IMR-90 (cell line): ENCODE measurements around the gene NEFH. TPM values are rescaled to one million over a fixed set of nuclear protein-coding genes. Genes with fewer than 3 reads are reported as not detected.

Experiments
- ATAC-seq: fragments of 200-7000 bp; cut with Tn5 transposase; 2 replicates; pipeline ENCODE4 v1.9.1; 2020; ENCODE audit warnings: low read depth, mild to moderate bottlenecking, moderate library complexity
- BruUV-seq: library from RNA; stranded (reverse); fragments of 400-500 nt; replicated peaks from 2 replicates; lab custom pipeline; 2021; lab: Mats Ljungman, UMichigan
- CTCF ChIA-PET: fragments of 300-600 bp; formaldehyde crosslinking; extraction: SDS; loops from one replicate; lab custom pipeline; 2021; ENCODE audit warnings: antibody characterized with exemption; lab: Yijun Ruan, JAX
- POLR2A ChIA-PET: fragments of 300-600 bp; sonication (Branson Sonifier 250); formaldehyde crosslinking; loops from one replicate; lab custom pipeline; 2022; ENCODE audit warnings: antibody characterized with exemption; ENCODE audit not compliant: unreplicated experiment; lab: Charles Lee
- DNase-seq: peaks from one replicate; pipeline ENCODE4 v3.0.0; 2013
- H2AFZ ChIP-seq: replicated peaks from 2 replicates; pipeline ENCODE3; 2013; ENCODE audit warnings: low read length, mild to moderate bottlenecking; ENCODE audit not compliant: poor library complexity
- H2AK5ac ChIP-seq: 2 replicates; pipeline ENCODE4 v1.6.1; 2013; ENCODE audit warnings: low read depth, low read length, inconsistent platforms
- H2AK9ac ChIP-seq: replicated peaks from 2 replicates; pipeline ENCODE3; 2013; ENCODE audit warnings: mild to moderate bottlenecking, low read depth, low read length, moderate library complexity; ENCODE audit not compliant: poor library complexity
- H2BK120ac ChIP-seq: 2 replicates; pipeline ENCODE4 v1.6.1; 2013; ENCODE audit warnings: low read depth, low read length, inconsistent platforms
- H2BK15ac ChIP-seq: 3 replicates; pipeline ENCODE4 v1.6.1; 2013; ENCODE audit warnings: low read depth, low read length, inconsistent platforms
- H2BK20ac ChIP-seq: 2 replicates; pipeline ENCODE4 v1.6.1; 2013; ENCODE audit warnings: low read depth, mild to moderate bottlenecking, inconsistent platforms, low read length, moderate library complexity
- H2BK5ac ChIP-seq: 2 replicates; pipeline ENCODE4 v1.6.1; 2013; ENCODE audit warnings: mild to moderate bottlenecking, low read depth, low read length, inconsistent platforms; ENCODE audit not compliant: poor library complexity, severe bottlenecking
- H3K14ac ChIP-seq: replicated peaks from 2 replicates; pipeline ENCODE4 v1.6.1; 2013; ENCODE audit warnings: low read depth, low read length, inconsistent platforms
- H3K18ac ChIP-seq: 2 replicates; pipeline ENCODE4 v1.6.1; 2013; ENCODE audit warnings: low read depth, low read length, control low read depth
- H3K23ac ChIP-seq: 2 replicates; pipeline ENCODE4 v1.6.1; 2013; ENCODE audit warnings: low read depth, low read length, inconsistent platforms
- H3K27ac ChIP-seq: 2 replicates; pipeline ENCODE4 v1.5.1; 2013; ENCODE audit warnings: mild to moderate bottlenecking, control low read depth, low read length; ENCODE audit not compliant: insufficient read depth
- H3K27me3 ChIP-seq: 2 replicates; pipeline ENCODE4 v1.6.1; 2013; ENCODE audit warnings: low read length; ENCODE audit not compliant: control insufficient read depth, insufficient read depth
- H3K36me3 ChIP-seq: 2 replicates; pipeline ENCODE4 v1.6.1; 2013; ENCODE audit warnings: low read length, mixed read lengths; ENCODE audit not compliant: control insufficient read depth, insufficient read depth
- H3K4ac ChIP-seq: 2 replicates; pipeline ENCODE4 v1.6.1; 2013; ENCODE audit warnings: low read depth, low read length, inconsistent platforms
- H3K4me1 ChIP-seq: 2 replicates; pipeline ENCODE4 v1.6.1; 2013; ENCODE audit warnings: low read length, mixed read lengths; ENCODE audit not compliant: control insufficient read depth, insufficient read depth
- H3K4me2 ChIP-seq: 2 replicates; pipeline ENCODE4 v1.6.1; 2013; ENCODE audit warnings: low read depth, mild to moderate bottlenecking, control low read depth, low read length, moderate library complexity
- H3K4me3 ChIP-seq: 2 replicates; pipeline ENCODE4 v1.5.1; 2013; ENCODE audit warnings: low read depth, mild to moderate bottlenecking, control low read depth, low read length, moderate library complexity; ENCODE audit not compliant: insufficient read depth
- H3K56ac ChIP-seq: 2 replicates; pipeline ENCODE4 v1.6.1; 2013; ENCODE audit warnings: low read length, inconsistent platforms; ENCODE audit not compliant: insufficient read depth; ENCODE audit errors: extremely low read depth
- H3K79me1 ChIP-seq, 2 experiments: 2 replicates each; pipeline ENCODE4 v1.6.1; 2013; ENCODE audit warnings: low read length in 2 of 2, inconsistent platforms in 1 of 2, low read depth in 1 of 2
- H3K9ac ChIP-seq: 2 replicates; pipeline ENCODE4 v1.6.1; 2013; ENCODE audit warnings: low read depth, low read length, control low read depth
- H3K9me1 ChIP-seq: 2 replicates; pipeline ENCODE4 v1.6.1; 2013; ENCODE audit warnings: low read length, inconsistent platforms; ENCODE audit not compliant: insufficient read depth
- H3K9me3 ChIP-seq: 2 replicates; pipeline ENCODE4 v1.6.1; 2013; ENCODE audit warnings: low read length; ENCODE audit not compliant: control insufficient read depth, insufficient read depth
- H4K20me1 ChIP-seq: 2 replicates; pipeline ENCODE4 v1.6.1; 2013; ENCODE audit warnings: low read length, inconsistent platforms; ENCODE audit not compliant: insufficient read depth
- H4K5ac ChIP-seq: 2 replicates; pipeline ENCODE4 v1.6.1; 2013; ENCODE audit warnings: mild to moderate bottlenecking, low read depth, low read length, control low read depth
- H4K8ac ChIP-seq, 2 experiments: 2 replicates each; pipeline ENCODE4 v1.6.1; 2013; ENCODE audit warnings: low read depth in 2 of 2, low read length in 2 of 2, control low read depth in 1 of 2, inconsistent platforms in 1 of 2
- H4K91ac ChIP-seq: 2 replicates; pipeline ENCODE4 v1.6.1; 2013; ENCODE audit warnings: low read depth, low read length, inconsistent platforms; ENCODE audit not compliant: insufficient read depth
- BHLHE40 ChIP-seq: fragments of 150-350 bp; IDR thresholded peaks from 2 replicates; pipeline ENCODE4 v1.6.1; 2016; ENCODE audit warnings: mild to moderate bottlenecking, low read depth, low read length
- CTCF ChIP-seq: conservative IDR thresholded peaks from 2 replicates; pipeline ENCODE4 v1.5.1; 2012; ENCODE audit warnings: mild to moderate bottlenecking, low read depth, low read length, improper control_type of control experiment
- NFE2L2 ChIP-seq: fragments of 150-350 bp; IDR thresholded peaks from 2 replicates; pipeline ENCODE4 v1.6.1; 2016; ENCODE audit warnings: low read depth, mild to moderate bottlenecking, low read length
- RFX5 ChIP-seq: IDR thresholded peaks from 2 replicates; pipeline ENCODE4 v1.8.0; 2012; ENCODE audit warnings: low read depth, mild to moderate bottlenecking, low read length, moderate library complexity
- WGBS, 2 experiments: methylation state at CpG; one replicate each; pipeline versions ENCODE4 v1.1.5 to v1.1.7; 2013; ENCODE audit warnings: missing lambda C conversion rate in 2 of 2; ENCODE audit not compliant: insufficient read length in 1 of 2; ENCODE audit errors: extremely low coverage in 2 of 2; 5-methylcytosine and 5-hydroxymethylcytosine counted together
- dilution Hi-C: fragments of 300-500 bp; cut with HindIII; formaldehyde crosslinking; loops from one replicate; pipeline ENCODE4 v1.14.3; 2018; ENCODE audit warnings: low sequenced_read_pairs; ENCODE audit not compliant: unreplicated experiment
- in situ Hi-C: fragments of 300-500 bp; cut with MboI; formaldehyde crosslinking; loops from 3 replicates; pipeline ENCODE4 v1.14.3; 2019; ENCODE audit warnings: low sequenced_read_pairs, inconsistent platforms, mixed read lengths
- intact Hi-C: fragments of 100-400 bp; cut with micrococcal nuclease; formaldehyde crosslinking; loops from 2 replicates; pipeline ENCODE4 v1.10.0; 2022
- polyA plus RNA-seq, 3 experiments: library from polyadenylated mRNA; depleted of rRNA; stranded (reverse); fragments of >200 nt; gene quantifications; 2 replicates each; pipeline ENCODE4 v1.2.3, GENCODE V29; 2012; ENCODE audit warnings: low replicate concordance in 1 of 3
- total RNA-seq: library from RNA; depleted of rRNA; stranded (reverse); fragments of >200 nt; gene quantifications from 2 replicates; pipeline ENCODE4 v1.2.3, GENCODE V29; 2012; rRNA removed

Gene NEFH
- total and polyA plus RNA-seq, 2 of the 4 experiments (the other 2 are of a cell fraction): 1.3 to 2.9 TPM

- no peaks in the 10 kb centered on the region for H3K9me3 ChIP-seq
- no peak overlapping the region for H4K91ac ChIP-seq
- H2BK20ac ChIP-seq: no peak overlapping the region
- H3K23ac ChIP-seq: no peak overlapping the region
- H3K14ac ChIP-seq: no peak overlapping the region
- dilution Hi-C loops (no loop called here), in situ Hi-C loops (no loop called here), intact Hi-C loops (no loop called here)
- H2BK15ac ChIP-seq: no peak overlapping the region
- no peaks in the 10 kb centered on the region for H3K9me1 ChIP-seq
- H3K9ac ChIP-seq: no peak overlapping the region
- H3K27ac ChIP-seq: no peak overlapping the region
- no peak overlapping the region for H2AK9ac ChIP-seq
- H3K56ac ChIP-seq: no peak overlapping the region
- H3K27me3 ChIP-seq: no peaks in the 10 kb centered on the region
- H2BK5ac ChIP-seq: no peak overlapping the region
- no peaks in the 10 kb centered on the region for H3K4me1 ChIP-seq
- H3K4ac ChIP-seq: no peak overlapping the region
- H3K4me2 ChIP-seq: no peak overlapping the region
- ChIA-PET CTCF (no interaction called here), POLR2A (no interaction called here)
- H3K79me1 ChIP-seq: no peaks in the 10 kb centered on the region
- H2AFZ ChIP-seq: no peak overlapping the region
- H3K4me3 ChIP-seq: no peak overlapping the region
- no peak overlapping the region for H2AK5ac ChIP-seq
- 100% methylated on average over 1 of the region's 3 CpGs; no CpG with 5 or more reads in 1 of the 2 experiments for WGBS, 2 experiments
- peaks cover 58% of the 10 kb centered on the region for H3K36me3 ChIP-seq
- no peak overlapping the region for H3K18ac ChIP-seq
- BruUV-seq: no TSS peak
- TF ChIP-seq NFE2L2: no peak
- no peak for TF ChIP-seq BHLHE40
- TF ChIP-seq CTCF: no peak
- TF ChIP-seq RFX5: no peak
- no peak overlapping the region for H4K5ac ChIP-seq
- DNase-seq (no peak), ATAC-seq (no peak)
- H2BK120ac ChIP-seq: no peak overlapping the region
- H4K20me1 ChIP-seq: peaks cover 4% of the 10 kb centered on the region; the same call in 1 of the 2 replicates
- H4K8ac ChIP-seq: no peak overlapping the region
Measured at GRCh38 chr22:29539105-29539504, 59.1 kb downstream of the NEFH start.

Other genes starting within 250 kb of the NEFH start
- gene RHBDD3, start 212.2 kb upstream of the NEFH start, total RNA-seq: 5.7 and 6.9 TPM in 2 replicates
- 21.2 and 21.5 TPM in 2 replicates for gene RHBDD3, start 212.2 kb upstream of the NEFH start, polyA plus RNA-seq (2012; rRNA removed)
- gene EWSR1, start 211.9 kb upstream of the NEFH start, total RNA-seq: 414 and 518 TPM in 2 replicates
- 243 and 267 TPM in 2 replicates for gene EWSR1, start 211.9 kb upstream of the NEFH start, polyA plus RNA-seq (2012; rRNA removed)
- gene GAS2L1, start 173.6 kb upstream of the NEFH start, total RNA-seq: 1.4 TPM in 2 replicates
- 15.6 and 22.5 TPM in 2 replicates for gene GAS2L1, start 173.6 kb upstream of the NEFH start, polyA plus RNA-seq (2012; rRNA removed)
- gene RASL10A, start 164.5 kb upstream of the NEFH start, total RNA-seq: not detected in 2 replicates
- gene RASL10A, start 164.5 kb upstream of the NEFH start, polyA plus RNA-seq (2012; rRNA removed): 0.07 and 0.26 TPM in 2 replicates
- gene AP1B1, start 91.6 kb upstream of the NEFH start, total RNA-seq: 65.5 and 70.8 TPM in 2 replicates
- 55.7 and 62.3 TPM in 2 replicates for gene AP1B1, start 91.6 kb upstream of the NEFH start, polyA plus RNA-seq (2012; rRNA removed)
- not detected in 2 replicates for gene RFPL1, start 41.6 kb upstream of the NEFH start, total RNA-seq
- gene RFPL1, start 41.6 kb upstream of the NEFH start, polyA plus RNA-seq (2012; rRNA removed): not detected in 2 replicates
- 61.1 and 73.7 TPM in 2 replicates for gene THOC5, start 73.5 kb downstream of the NEFH start, total RNA-seq
- gene THOC5, start 73.5 kb downstream of the NEFH start, polyA plus RNA-seq (2012; rRNA removed): 56.8 and 68.4 TPM in 2 replicates
- gene NIPSNAP1, start 100.9 kb downstream of the NEFH start, total RNA-seq: 61.4 and 68.3 TPM in 2 replicates
- gene NIPSNAP1, start 100.9 kb downstream of the NEFH start, polyA plus RNA-seq (2012; rRNA removed): 64.6 and 69.7 TPM in 2 replicates
- 151 and 181 TPM in 2 replicates for gene NF2, start 123.4 kb downstream of the NEFH start, total RNA-seq
- gene NF2, start 123.4 kb downstream of the NEFH start, polyA plus RNA-seq (2012; rRNA removed): 56.5 and 59.0 TPM in 2 replicates
- gene CABP7, start 239.8 kb downstream of the NEFH start, total RNA-seq: under 0.01 TPM in 2 replicates
- gene CABP7, start 239.8 kb downstream of the NEFH start, polyA plus RNA-seq (2012; rRNA removed): 0.03 and 0.06 TPM in 2 replicates